Measurements from ENCODE around the gene DDX6.
"Not testable (repeated sequence)": the region's sequence is repeated elsewhere in the genome, so short reads cannot be mapped to it uniquely, and the experiment has no call there.

DDX6 gene, protein sequence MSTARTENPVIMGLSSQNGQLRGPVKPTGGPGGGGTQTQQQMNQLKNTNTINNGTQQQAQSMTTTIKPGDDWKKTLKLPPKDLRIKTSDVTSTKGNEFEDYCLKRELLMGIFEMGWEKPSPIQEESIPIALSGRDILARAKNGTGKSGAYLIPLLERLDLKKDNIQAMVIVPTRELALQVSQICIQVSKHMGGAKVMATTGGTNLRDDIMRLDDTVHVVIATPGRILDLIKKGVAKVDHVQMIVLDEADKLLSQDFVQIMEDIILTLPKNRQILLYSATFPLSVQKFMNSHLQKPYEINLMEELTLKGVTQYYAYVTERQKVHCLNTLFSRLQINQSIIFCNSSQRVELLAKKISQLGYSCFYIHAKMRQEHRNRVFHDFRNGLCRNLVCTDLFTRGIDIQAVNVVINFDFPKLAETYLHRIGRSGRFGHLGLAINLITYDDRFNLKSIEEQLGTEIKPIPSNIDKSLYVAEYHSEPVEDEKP

DNA sequence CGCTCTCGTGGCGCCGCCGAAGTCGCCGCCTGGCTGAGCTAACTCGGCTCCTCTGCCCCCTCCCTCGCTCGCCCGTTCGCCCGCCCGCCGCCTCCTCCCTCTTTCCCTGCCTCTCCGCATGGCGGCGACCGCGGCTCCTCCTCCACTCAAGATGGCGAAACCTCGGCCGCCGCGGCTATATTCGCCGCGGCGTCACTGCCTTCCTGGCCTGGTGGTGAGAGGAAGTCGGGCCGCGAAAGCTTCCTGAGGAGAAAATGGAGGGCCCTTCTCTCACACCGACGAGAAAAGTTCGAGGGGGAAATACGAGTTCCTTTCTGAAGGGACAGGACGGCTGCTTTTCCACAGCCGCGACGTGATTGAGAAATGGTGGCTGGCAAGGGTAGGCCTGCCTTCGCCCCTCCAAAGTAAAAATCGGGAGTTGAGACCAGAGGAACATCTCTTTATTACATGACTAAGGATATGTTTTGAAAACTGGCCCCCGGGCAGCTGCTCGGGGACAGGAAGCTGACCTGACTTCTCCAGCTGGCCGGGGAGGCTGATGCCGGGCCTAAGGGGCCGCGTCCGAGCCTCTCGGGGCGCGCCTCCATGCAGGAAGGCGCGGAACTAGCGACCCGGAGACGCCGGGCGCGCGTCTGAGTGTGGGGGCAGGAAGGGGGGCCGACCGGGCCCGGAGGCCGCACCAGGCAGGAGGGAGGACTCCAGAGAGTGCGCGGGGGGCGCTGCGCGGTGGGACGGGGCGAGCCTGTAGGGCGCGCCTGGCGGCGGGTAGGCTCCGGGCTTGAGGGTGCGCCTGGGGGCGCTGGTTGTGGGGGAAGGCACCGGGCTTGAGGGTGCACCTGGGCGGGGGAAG lies at the start of gene DDX6:
Gene DDX6 (minus strand): TSS at position 54 of the 850 bp plus-strand sequence. CDS start 4,913 bp downstream, outside the sequence.
- DNase-seq: peak; percentile 89 to 95
- TF ChIP-seq GATA1 (IDR thresholded peaks at IDR 0.05; ENCODE audit: low read depth, low read length): no peak
- TF ChIP-seq POLR2A (IDR thresholded peaks at IDR 0.05; ENCODE audit: low read length): peak; percentile 89

DNA sequence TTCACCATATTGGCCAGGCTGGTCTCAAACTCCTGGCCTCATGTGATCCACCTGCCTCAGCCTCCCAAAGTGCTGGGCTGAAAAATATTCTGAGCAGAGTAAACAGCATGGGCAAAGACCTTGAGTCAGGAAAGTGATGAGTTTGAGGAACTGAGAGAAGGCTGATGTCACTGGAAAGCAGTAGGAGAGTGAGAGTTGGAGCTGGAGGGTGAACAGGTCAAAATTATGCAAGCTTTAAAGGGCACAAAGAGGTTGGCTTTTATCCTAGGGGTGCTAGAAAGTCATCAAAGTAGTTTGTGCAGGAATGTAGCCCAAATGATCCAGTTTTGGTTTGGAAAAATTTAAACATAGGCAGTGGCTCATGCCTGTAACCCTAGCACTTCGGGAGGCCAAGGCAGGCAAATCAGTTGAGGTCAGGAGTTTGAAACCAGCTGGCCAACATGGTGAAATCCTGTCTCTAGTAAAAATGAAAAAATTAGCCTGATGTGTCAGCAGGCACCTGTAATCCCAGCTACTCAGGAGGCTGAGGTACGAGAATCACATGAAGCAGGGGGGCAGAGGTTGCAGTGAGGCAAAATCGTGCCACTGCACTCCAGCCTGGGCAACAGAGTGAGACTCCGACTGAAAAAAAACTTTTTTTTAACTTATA lies 48.1 kb upstream of the DDX6 start:
- no peak for DNase-seq
- no peak for TF ChIP-seq POLR2A (IDR thresholded peaks at IDR 0.05; ENCODE audit: low read length)
- TF ChIP-seq GATA1 (IDR thresholded peaks at IDR 0.05; ENCODE audit: low read depth, low read length): no peak

- DNase-seq: no peak
- TF ChIP-seq POLR2A (IDR thresholded peaks at IDR 0.05; ENCODE audit: low read length) (no peak), GATA1 (IDR thresholded peaks at IDR 0.05; ENCODE audit: low read depth, low read length) (no peak)
Measured at GRCh38 chr11:118837868-118838267, 46.9 kb upstream of the DDX6 start.

- TF ChIP-seq POLR2A (IDR thresholded peaks at IDR 0.05; ENCODE audit: low read length) (no peak), GATA1 (IDR thresholded peaks at IDR 0.05; ENCODE audit: low read depth, low read length) (no peak)
- no peak for DNase-seq
Measured at GRCh38 chr11:118834427-118835028, 43.6 kb upstream of the DDX6 start.

DNA sequence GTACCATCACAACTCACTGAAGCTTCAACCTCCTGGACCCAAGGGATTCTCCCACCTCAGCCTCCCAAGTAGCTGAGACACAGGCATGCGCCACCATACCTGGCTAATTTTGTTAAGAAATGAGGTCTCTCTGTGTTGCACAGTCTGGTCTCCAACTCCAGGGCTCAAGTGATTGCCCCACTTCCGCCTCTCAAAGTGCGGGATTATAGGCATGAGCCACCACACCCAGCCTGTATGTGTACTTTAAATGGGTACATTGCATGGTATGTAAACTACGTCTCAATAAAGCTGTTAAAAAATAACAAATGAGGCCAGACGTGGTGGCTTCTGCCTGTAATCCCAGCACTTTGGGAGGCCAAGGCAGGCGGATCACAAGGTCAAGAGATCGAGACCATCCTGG lies 36.2 kb upstream of the DDX6 start:
- DNase-seq: no peak
- TF ChIP-seq POLR2A (IDR thresholded peaks at IDR 0.05; ENCODE audit: low read length) (no peak), GATA1 (IDR thresholded peaks at IDR 0.05; ENCODE audit: low read depth, low read length) (no peak)

- not testable (repeated sequence) for DNase-seq
Measured at GRCh38 chr11:118822936-118823510, 32.1 kb upstream of the DDX6 start.

DNA sequence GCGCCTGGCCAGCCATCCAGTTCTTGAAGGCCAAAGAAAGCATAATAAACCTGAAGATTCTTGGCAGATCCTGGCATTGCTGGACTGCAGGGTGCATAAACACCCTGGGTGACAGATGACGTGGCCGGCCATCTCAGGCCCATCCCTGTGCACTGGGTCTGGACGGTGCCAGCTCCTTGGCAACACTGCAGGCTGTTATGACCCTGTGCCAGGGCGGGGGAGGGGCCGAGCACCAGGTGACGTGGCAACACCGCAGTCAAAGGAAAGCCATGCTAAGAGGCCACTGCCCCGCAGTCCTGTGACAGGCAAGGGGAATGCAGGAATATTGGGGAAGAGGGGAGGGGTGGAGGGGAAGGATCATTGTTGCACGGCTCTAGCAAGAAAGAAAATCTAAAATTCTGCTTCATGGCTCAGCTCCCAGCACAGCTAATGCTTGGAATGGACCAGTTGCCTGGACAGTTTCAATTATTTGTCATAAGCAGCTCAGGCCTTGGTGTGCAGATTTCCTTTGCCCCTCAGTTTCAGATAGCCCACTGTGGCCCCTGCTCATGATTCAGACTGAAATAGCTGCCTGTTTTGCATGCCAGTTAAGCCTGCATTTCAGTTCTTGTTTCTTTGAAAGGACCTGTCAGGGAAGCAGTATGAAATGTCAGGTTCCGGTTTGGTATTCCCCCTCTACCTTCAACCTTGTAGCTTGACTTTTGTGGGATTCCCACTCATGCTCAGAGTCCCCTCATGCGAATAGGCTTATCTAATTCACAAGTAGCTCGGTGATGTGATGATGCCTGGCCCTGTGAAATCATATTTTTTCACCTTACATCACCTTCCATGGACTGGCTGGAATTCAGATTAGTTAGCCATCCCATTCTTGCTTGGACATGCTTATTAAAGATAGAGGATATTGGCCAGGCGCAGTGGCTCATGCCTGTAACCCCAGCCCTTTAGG lies 29.7 kb upstream of the DDX6 start:
- TF ChIP-seq GATA1 (IDR thresholded peaks at IDR 0.05; ENCODE audit: low read depth, low read length) (no peak), POLR2A (IDR thresholded peaks at IDR 0.05; ENCODE audit: low read length) (no peak)
- no peak for DNase-seq

DNA sequence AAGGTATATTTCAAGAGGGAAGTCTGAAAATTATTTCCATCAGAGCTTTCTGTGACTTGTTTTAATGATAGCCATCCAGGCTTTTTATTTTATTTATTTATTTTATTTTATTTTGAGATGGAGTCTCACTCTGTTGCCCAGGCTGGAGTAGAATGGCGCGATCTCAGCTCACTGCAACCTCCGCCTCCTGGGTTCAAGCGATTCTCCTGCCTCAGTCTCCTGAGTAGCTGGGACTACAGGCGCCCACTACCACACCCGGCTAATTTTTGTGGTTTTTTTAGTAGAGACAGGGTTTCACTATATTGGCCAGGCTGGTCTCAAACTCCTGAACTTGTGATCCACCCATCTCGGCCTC lies 29.0 kb upstream of the DDX6 start:
- DNase-seq: not testable (repeated sequence)

DNA sequence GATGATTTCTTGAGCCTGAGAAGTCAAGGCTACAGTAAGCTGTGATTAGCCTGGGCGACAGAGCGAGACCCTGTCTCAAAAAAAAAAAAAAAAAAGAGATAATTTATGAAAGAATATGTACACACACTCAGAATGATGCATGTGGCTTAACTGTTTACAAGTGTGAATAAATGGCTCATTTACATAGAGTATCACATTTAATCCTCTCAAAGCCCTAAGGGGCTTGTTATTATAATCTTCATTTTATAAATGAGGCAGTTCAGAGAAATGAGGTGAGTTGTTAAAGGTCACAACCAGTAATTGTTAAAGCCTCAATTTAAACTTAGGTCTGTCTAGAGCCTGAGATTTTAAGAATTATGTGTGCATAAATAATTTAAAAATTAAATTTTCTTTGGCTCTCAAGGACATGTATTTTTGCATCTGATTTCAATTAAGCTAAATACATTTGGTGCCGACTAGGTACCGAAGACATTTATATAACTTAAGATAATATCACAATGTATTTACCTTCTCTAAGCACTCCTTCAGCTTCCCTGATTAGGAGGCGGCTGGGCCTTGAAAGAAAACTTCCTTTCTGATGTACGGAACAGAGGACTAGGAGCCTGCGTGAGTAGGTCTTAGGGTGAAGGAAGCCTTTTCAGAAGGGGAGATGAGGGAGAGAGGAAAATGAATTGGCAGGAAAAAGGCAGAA lies 28.5 kb upstream of the DDX6 start:
- TF ChIP-seq POLR2A (IDR thresholded peaks at IDR 0.05; ENCODE audit: low read length): no peak
- TF ChIP-seq GATA1 (IDR thresholded peaks at IDR 0.05; ENCODE audit: low read depth, low read length): no peak
- no peak for DNase-seq

DNA sequence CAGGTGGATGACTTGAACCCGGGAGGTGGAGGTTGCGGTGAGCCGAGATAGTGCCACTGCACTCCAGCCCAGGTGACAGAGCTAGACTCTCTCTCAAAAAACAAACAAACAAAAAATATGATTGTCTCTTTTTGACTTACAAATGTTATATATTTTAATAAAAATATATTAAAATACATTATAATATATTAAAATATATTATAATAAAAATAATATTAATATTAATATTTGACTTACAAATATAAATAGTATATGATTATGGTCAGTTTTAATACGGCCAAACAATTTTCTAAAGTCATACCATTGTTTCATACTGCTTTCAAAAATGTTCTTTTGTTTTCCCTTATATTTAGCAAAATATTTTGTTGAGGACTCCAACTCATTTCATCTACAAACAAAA lies 27.2 kb upstream of the DDX6 start:
- DNase-seq: no peak

DNA sequence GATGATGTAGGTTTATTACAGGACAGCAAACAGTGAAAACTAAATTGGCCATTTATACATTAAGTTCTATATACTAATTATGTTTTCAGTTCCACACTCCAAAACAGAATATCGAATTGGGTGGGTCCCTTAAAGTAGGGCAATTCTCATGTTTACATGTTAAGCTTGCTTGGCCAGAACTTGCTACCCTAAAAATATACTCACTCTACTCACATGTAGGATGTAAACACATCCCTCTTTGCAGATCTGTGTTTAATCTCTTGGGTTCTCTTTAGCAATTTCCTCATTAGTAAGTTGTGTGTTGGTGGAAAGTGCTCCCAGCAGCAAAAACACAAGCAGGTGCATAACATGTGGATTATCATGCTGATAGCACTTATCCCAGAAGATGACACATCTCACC lies 22.6 kb upstream of the DDX6 start:
- DNase-seq: no peak
- no peak for TF ChIP-seq GATA1 (IDR thresholded peaks at IDR 0.05; ENCODE audit: low read depth, low read length)
- no peak for TF ChIP-seq POLR2A (IDR thresholded peaks at IDR 0.05; ENCODE audit: low read length)

More for the DNA sequence above, 27.2 kb upstream of the DDX6 start:
- no peak for TF ChIP-seq POLR2A (IDR thresholded peaks at IDR 0.05; ENCODE audit: low read length)
- no peak for TF ChIP-seq GATA1 (IDR thresholded peaks at IDR 0.05; ENCODE audit: low read depth, low read length)

- TF ChIP-seq GATA1 (IDR thresholded peaks at IDR 0.05; ENCODE audit: low read depth, low read length) (no peak), POLR2A (IDR thresholded peaks at IDR 0.05; ENCODE audit: low read length) (no peak)
Measured at GRCh38 chr11:118812485-118812884, 21.5 kb upstream of the DDX6 start.

More at GRCh38 chr11:118812485-118812884, 21.5 kb upstream of the DDX6 start:
- no peak for DNase-seq

Data from erythroblast (primary cell).